H1 (cell line): Measurements from ENCODE around the gene RUFY3. TPM values are rescaled to one million over a fixed set of nuclear protein-coding genes. Genes with fewer than 3 reads are reported as not detected.

Experiments used
- CTCF ChIA-PET: fragments of 300-600 bp; sonication (Branson Sonifier 250); formaldehyde crosslinking; loops from one replicate; lab custom pipeline; 2021; ENCODE audit not compliant: partially characterized antibody; lab: Charles Lee
- POLR2A ChIA-PET: fragments of 300-600 bp; sonication (Branson Sonifier 250); formaldehyde crosslinking; loops from one replicate; lab custom pipeline; 2021; ENCODE audit warnings: inconsistent platforms; ENCODE audit not compliant: partially characterized antibody; lab: Charles Lee
- DNase-seq, 2 experiments: peaks; one replicate each; pipeline versions ENCODE4 v3.0.0 to v3.0.0-alpha.2; 2010 to 2022; ENCODE audit warnings: low spot score in 2 of 2, low read depth in 1 of 2, mixed read lengths in 1 of 2
- FAIRE-seq: peaks from 2 replicates; lab custom pipeline; 2011; peaks lifted over from hg19 to GRCh38; lab: Jason Lieb, UNC
- H2AFZ ChIP-seq: 2 replicates; pipeline ENCODE4 v1.8.1; 2012; ENCODE audit warnings: low read length, inconsistent platforms
- H2AK5ac ChIP-seq: 2 replicates; pipeline ENCODE4 v1.6.1; 2013; ENCODE audit warnings: low read depth, low read length
- H2BK120ac ChIP-seq: replicated peaks from 2 replicates; pipeline ENCODE3; 2013; ENCODE audit warnings: low read depth, low read length, inconsistent platforms
- H2BK12ac ChIP-seq: 2 replicates; pipeline ENCODE4 v1.6.1; 2013; ENCODE audit warnings: low read depth, low read length
- H2BK15ac ChIP-seq: 2 replicates; pipeline ENCODE4 v1.6.1; 2013; ENCODE audit warnings: low read length
- H2BK20ac ChIP-seq: 2 replicates; pipeline ENCODE4 v1.6.1; 2013; ENCODE audit warnings: low read length
- H2BK5ac ChIP-seq: 2 replicates; pipeline ENCODE4 v1.6.1; 2013; ENCODE audit warnings: low read depth, low read length
- H3K14ac ChIP-seq: 2 replicates; pipeline ENCODE4 v1.6.1; 2013; ENCODE audit warnings: inconsistent platforms; ENCODE audit not compliant: insufficient read length
- H3K18ac ChIP-seq: 2 replicates; pipeline ENCODE4 v1.6.1; 2013; ENCODE audit warnings: low read length; ENCODE audit errors: extremely low read depth
- H3K23ac ChIP-seq: 2 replicates; pipeline ENCODE4 v1.6.1; 2013; ENCODE audit warnings: inconsistent platforms; ENCODE audit not compliant: insufficient read length
- H3K23me2 ChIP-seq: 2 replicates; pipeline ENCODE4 v1.6.1; 2013; ENCODE audit warnings: low read depth, low read length
- H3K27ac ChIP-seq: 2 replicates; pipeline ENCODE4 v1.6.1; 2011; ENCODE audit warnings: low read depth, low read length, inconsistent platforms
- H3K27me3 ChIP-seq, 4 experiments: replicated peaks in 1 of 4; 1 replicate in 1 of 4; 2 replicates in 3 of 4; pipeline versions ENCODE4 v1.6.1 to v1.8.1; 2011 to 2013; ENCODE audit warnings: low read length in 3 of 4, mild to moderate bottlenecking in 3 of 4, inconsistent platforms in 2 of 4, mixed read lengths in 2 of 4, moderate library complexity in 1 of 4; ENCODE audit not compliant: control insufficient read depth in 3 of 4, insufficient read depth in 3 of 4; ENCODE audit errors: extremely low read depth in 1 of 4
- H3K36me3 ChIP-seq, 4 experiments: 2 replicates each; pipeline versions ENCODE4 v1.6.1 to v1.8.1; 2011 to 2013; ENCODE audit warnings: mild to moderate bottlenecking in 4 of 4, low read length in 3 of 4, moderate library complexity in 2 of 4, control low read depth in 1 of 4, inconsistent platforms in 1 of 4; ENCODE audit not compliant: insufficient read depth in 4 of 4, control insufficient read depth in 2 of 4
- H3K4ac ChIP-seq: replicated peaks from 2 replicates; pipeline ENCODE3; 2013; ENCODE audit warnings: low read length, low read depth, mixed read lengths, inconsistent platforms; ENCODE audit not compliant: insufficient read length
- H3K4me1 ChIP-seq, 4 experiments: replicated peaks in 1 of 4; 1 replicate in 1 of 4; 2 replicates in 3 of 4; pipeline versions ENCODE4 v1.6.1 to v1.8.1; 2011 to 2013; ENCODE audit warnings: low read length in 3 of 4, inconsistent platforms in 2 of 4, mixed read lengths in 1 of 4; ENCODE audit not compliant: insufficient read depth in 4 of 4, control insufficient read depth in 3 of 4
- H3K4me2 ChIP-seq, 2 experiments: 2 replicates each; pipeline versions ENCODE4 v1.6.1 to v1.8.1; 2011 to 2013; ENCODE audit warnings: low read depth in 2 of 2, low read length in 2 of 2, control low read depth in 1 of 2, inconsistent platforms in 1 of 2, mild to moderate bottlenecking in 1 of 2; ENCODE audit not compliant: insufficient read depth in 1 of 2
- H3K4me3 ChIP-seq, 4 experiments: fragments of 200-600, 300-600 bp in 1 of 4; sonication (generic), shearing (Covaris generic), sonication (Bioruptor Twin) in 1 of 4; 2 replicates each; pipeline versions ENCODE4 v1.5.1 to v1.8.1; 2011 to 2016; ENCODE audit warnings: low read length in 4 of 4, low read depth in 3 of 4, control low read depth in 2 of 4, inconsistent platforms in 2 of 4, mild to moderate bottlenecking in 2 of 4, mixed read lengths in 1 of 4, moderate library complexity in 1 of 4; ENCODE audit not compliant: insufficient read depth in 2 of 4; ENCODE audit errors: extremely low read depth in 1 of 4
- H3K56ac ChIP-seq: replicated peaks from 2 replicates; pipeline ENCODE3; 2013; ENCODE audit warnings: low read depth, mild to moderate bottlenecking, mixed read lengths, low read length, inconsistent platforms; ENCODE audit not compliant: insufficient read length
- H3K79me1 ChIP-seq: 2 replicates; pipeline ENCODE4 v1.6.1; 2013; ENCODE audit warnings: low read depth, low read length, control low read depth
- H3K79me2 ChIP-seq, 2 experiments: 2 replicates each; pipeline versions ENCODE4 v1.6.1 to v1.8.1; 2012 to 2013; ENCODE audit warnings: low read length in 2 of 2, mild to moderate bottlenecking in 2 of 2, inconsistent platforms in 1 of 2; ENCODE audit not compliant: insufficient read depth in 2 of 2, control insufficient read depth in 1 of 2
- H3K9ac ChIP-seq, 4 experiments: replicated peaks in 1 of 4; 1 replicate in 1 of 4; 2 replicates in 3 of 4; pipeline versions ENCODE4 v1.6.1 to v1.8.1; 2011 to 2013; ENCODE audit warnings: low read depth in 3 of 4, low read length in 3 of 4, control low read depth in 2 of 4, mild to moderate bottlenecking in 2 of 4, moderate library complexity in 2 of 4, inconsistent platforms in 1 of 4; ENCODE audit errors: extremely low read depth in 1 of 4
- H3K9me3 ChIP-seq, 2 experiments: 2 replicates each; pipeline versions ENCODE4 v1.6.1 to v1.8.1; 2012 to 2013; ENCODE audit warnings: mild to moderate bottlenecking in 2 of 2, moderate library complexity in 2 of 2, control low read depth in 1 of 2, inconsistent platforms in 1 of 2, low read depth in 1 of 2, low read length in 1 of 2, mixed read lengths in 1 of 2; ENCODE audit not compliant: insufficient read depth in 2 of 2
- H4K20me1 ChIP-seq, 2 experiments: replicated peaks in 1 of 2; 2 replicates each; pipeline versions ENCODE3 to v1.8.1; 2011 to 2013; ENCODE audit warnings: inconsistent platforms in 2 of 2, low read length in 2 of 2, mild to moderate bottlenecking in 1 of 2; ENCODE audit not compliant: insufficient read depth in 2 of 2, control insufficient read depth in 1 of 2
- H4K5ac ChIP-seq: 2 replicates; pipeline ENCODE4 v1.6.1; 2013; ENCODE audit warnings: low read length, low read depth, mixed read lengths, inconsistent platforms; ENCODE audit not compliant: insufficient read length
- H4K8ac ChIP-seq: 2 replicates; pipeline ENCODE4 v1.8.0; 2013; ENCODE audit warnings: mild to moderate bottlenecking, moderate library complexity, low read length, inconsistent platforms; ENCODE audit not compliant: insufficient read depth; ENCODE audit errors: extremely low read depth
- H4K91ac ChIP-seq: replicated peaks from 2 replicates; pipeline ENCODE3; 2013; ENCODE audit warnings: low read length, mixed read lengths, inconsistent platforms; ENCODE audit not compliant: insufficient read length
- ASH2L ChIP-seq: fragments of 200-600, 300-600 bp; sonication (generic); IDR thresholded peaks from one replicate; pipeline ENCODE4 v1.7.1; 2017; ENCODE audit warnings: low read length
- BACH1 ChIP-seq: IDR thresholded peaks from 2 replicates; pipeline ENCODE4 v1.6.1; 2012; ENCODE audit warnings: low read length, improper control_type of control experiment
- CHD2 ChIP-seq: IDR thresholded peaks from 2 replicates; pipeline ENCODE4 v1.6.1; 2012; ENCODE audit warnings: low read length, improper control_type of control experiment
- EP300 ChIP-seq, 2 experiments: IDR thresholded peaks; 1 replicate in 1 of 2; 2 replicates in 1 of 2; pipeline ENCODE4 v1.6.1; 2011 to 2012; ENCODE audit warnings: low read depth in 2 of 2, low read length in 2 of 2, mild to moderate bottlenecking in 2 of 2, borderline replicate concordance in 1 of 2, inconsistent platforms in 1 of 2, moderate library complexity in 1 of 2
- KDM5A ChIP-seq: fragments of 200-600 bp; IDR thresholded peaks from 2 replicates; pipeline ENCODE4 v1.7.1; 2012; ENCODE audit warnings: mild to moderate bottlenecking, low read length, inconsistent platforms, mixed read lengths
- MAFK ChIP-seq: IDR thresholded peaks from 2 replicates; pipeline ENCODE4 v1.6.1; 2012; ENCODE audit warnings: low read depth, mild to moderate bottlenecking, improper control_type of control experiment, low read length
- MAX ChIP-seq: IDR thresholded peaks from 2 replicates; pipeline ENCODE4 v1.6.1; 2012; ENCODE audit warnings: inconsistent platforms
- POLR2A ChIP-seq, 2 experiments: IDR thresholded peaks; 1 replicate in 1 of 2; 2 replicates in 1 of 2; pipeline ENCODE4 v1.6.1; 2011; ENCODE audit warnings: low read depth in 2 of 2, low read length in 2 of 2, mild to moderate bottlenecking in 2 of 2; ENCODE audit errors: control extremely low read depth in 1 of 2
- POLR2AphosphoS5 ChIP-seq: IDR thresholded peaks from 2 replicates; pipeline ENCODE4 v1.6.1; 2011; ENCODE audit warnings: low read depth, low read length
- RAD21 ChIP-seq, 2 experiments: IDR thresholded peaks in 1 of 2; conservative IDR thresholded peaks in 1 of 2; 2 replicates each; pipeline ENCODE4 v1.6.1; 2011; ENCODE audit warnings: low read depth in 2 of 2, low read length in 2 of 2, improper control_type of control experiment in 1 of 2, inconsistent platforms in 1 of 2, mild to moderate bottlenecking in 1 of 2, moderate library complexity in 1 of 2
- RFX5 ChIP-seq: IDR thresholded peaks from 2 replicates; pipeline ENCODE4 v1.6.1; 2011; ENCODE audit warnings: low read depth, low read length, improper control_type of control experiment, borderline replicate concordance
- SAP30 ChIP-seq: fragments of 300-600 bp; sonication (generic); IDR thresholded peaks from 2 replicates; pipeline ENCODE4 v1.7.1; 2012; ENCODE audit warnings: low read length, moderate library complexity, mild to moderate bottlenecking, inconsistent platforms; ENCODE audit not compliant: insufficient read depth, insufficient replicate concordance
- SIN3A ChIP-seq, 2 experiments: IDR thresholded peaks in 1 of 2; conservative IDR thresholded peaks in 1 of 2; 2 replicates each; pipeline ENCODE4 v1.6.1; 2011 to 2012; ENCODE audit warnings: low read length in 2 of 2, improper control_type of control experiment in 1 of 2, low read depth in 1 of 2, mild to moderate bottlenecking in 1 of 2
- SP4 ChIP-seq: IDR thresholded peaks from 2 replicates; pipeline ENCODE4 v1.6.1; 2012; ENCODE audit warnings: low read length, inconsistent platforms
- YY1 ChIP-seq: IDR thresholded peaks from 2 replicates; pipeline ENCODE4 v1.6.1; 2011; ENCODE audit warnings: low read depth, mild to moderate bottlenecking, low read length
- WGBS, 2 experiments: shearing (Covaris generic) in 1 of 2; methylation state at CpG; one replicate each; pipeline versions ENCODE4 v1.1.6 to v1.1.7; 2013 to 2015; ENCODE audit warnings: low lambda C conversion rate in 2 of 2, mixed read lengths in 2 of 2, inconsistent platforms in 1 of 2, low coverage in 1 of 2, missing lambda C conversion rate in 1 of 2; ENCODE audit not compliant: insufficient replicate concordance in 2 of 2, insufficient coverage in 1 of 2, insufficient read length in 1 of 2; ENCODE audit errors: extremely low coverage in 1 of 2, missing lambda C conversion rate in 1 of 2; 5-methylcytosine and 5-hydroxymethylcytosine counted together
- polyA plus RNA-seq, 7 experiments: library from polyadenylated mRNA; depleted of rRNA in 3 of 7; stranded (reverse) in 5 of 7; unstranded in 2 of 7; fragments of >200 nt in 5 of 7; fragments of 200-250 nt in 2 of 7; gene quantifications; 1 replicate in 5 of 7; 2 replicates in 1 of 7; 4 replicates in 1 of 7; pipeline versions ENCODE4 v1.2.1 to v1.2.3, GENCODE V29; 2011 to 2013; ENCODE audit warnings: missing spikeins in 2 of 7, mixed read lengths in 2 of 7
- total RNA-seq: library from RNA; stranded (reverse); fragmentation: NEBNext Ultra II Directional; extraction: Animal tissue kit (Norgen Biotek cat#: 25700); gene quantifications from 2 replicates; pipeline ENCODE4 v1.2.1, GENCODE V29; 2021

RUFY3 gene
- total and polyA plus RNA-seq, 2 of the 8 experiments (the other 6 are each of a cell fraction or from before 2014, with no cell fraction given) = 7.8 to 33.1 TPM

- Histone ChIP-seq H3K27me3 (no peaks in the 10 kb centered on the region), H2BK15ac (no peak overlapping the region), H3K4me3 (no peak overlapping the region), H2BK12ac (no peak overlapping the region), H3K4me2 (no peak overlapping the region), H2BK120ac (no peak overlapping the region), H2AFZ (no peak overlapping the region), H3K79me1 (no peaks in the 10 kb centered on the region), H3K79me2 (no peaks in the 10 kb centered on the region), H4K5ac (no peak overlapping the region), H3K23me2 (no peaks in the 10 kb centered on the region), H4K8ac (no peak overlapping the region), H3K9ac (no peak overlapping the region), H3K27ac (no peak overlapping the region), H4K91ac (no peak overlapping the region), H3K18ac (no peak overlapping the region), H3K14ac (no peak overlapping the region), H3K36me3 (peaks cover 0 to 3% (median 0%) of the 10 kb centered on the region in 4 experiments; a peak in 1 of 8 replicates), H2BK5ac (no peak overlapping the region), H4K20me1 (no peaks in the 10 kb centered on the region), H2AK5ac (no peak overlapping the region), H3K4ac (no peak overlapping the region), H2BK20ac (no peak overlapping the region), H3K56ac (no peak overlapping the region), H3K4me1 (no peaks in the 10 kb centered on the region), H3K9me3 (no peaks in the 10 kb centered on the region), H3K23ac (no peak overlapping the region)
- ChIA-PET POLR2A (no interaction called here), CTCF (no interaction called here)
- no peak for FAIRE-seq
- WGBS, 2 experiments = 89% methylated on average over 1 of the region's 1 CpG; no CpG with 5 or more reads in 1 of the 2 experiments
- no peak for DNase-seq
- TF ChIP-seq EP300 (IDR thresholded peaks at IDR 0.05; ENCODE audit: borderline replicate concordance in 1 of 2, low read depth in 2 of 2, low read length in 2 of 2) (no peak), BACH1 (no peak), MAFK (no peak), ASH2L (no peak), SP4 (no peak), RFX5 (no peak), SAP30 (no peak), POLR2A (IDR thresholded peaks at IDR 0.05; ENCODE audit: control extremely low read depth in 1 of 2, low read depth in 2 of 2, low read length in 2 of 2) (no peak), POLR2AphosphoS5 (no peak), CHD2 (no peak), RAD21 (IDR thresholded peaks at IDR 0.05 in 1 of 2, conservative IDR thresholded peaks at IDR 0.05 in 1 of 2; ENCODE audit: low read depth in 2 of 2, low read length in 2 of 2) (no peak), MAX (no peak), YY1 (no peak), SIN3A (conservative IDR thresholded peaks at IDR 0.05 in 1 of 2, IDR thresholded peaks at IDR 0.05 in 1 of 2; ENCODE audit: low read depth in 1 of 2, low read length in 2 of 2) (no peak), KDM5A (no peak)
Observed at GRCh38 chr4:70765368-70765767, 43.6 kb downstream of the RUFY3 start.
